A204.1 (cell line): Measurements from ENCODE around the gene SPATA46.

Source experiments
- FAIRE-seq: peaks from 2 replicates; lab custom pipeline; 2012; peaks lifted over from hg19 to GRCh38; lab: Jason Lieb, UNC

The SPATA46 gene

DNA sequence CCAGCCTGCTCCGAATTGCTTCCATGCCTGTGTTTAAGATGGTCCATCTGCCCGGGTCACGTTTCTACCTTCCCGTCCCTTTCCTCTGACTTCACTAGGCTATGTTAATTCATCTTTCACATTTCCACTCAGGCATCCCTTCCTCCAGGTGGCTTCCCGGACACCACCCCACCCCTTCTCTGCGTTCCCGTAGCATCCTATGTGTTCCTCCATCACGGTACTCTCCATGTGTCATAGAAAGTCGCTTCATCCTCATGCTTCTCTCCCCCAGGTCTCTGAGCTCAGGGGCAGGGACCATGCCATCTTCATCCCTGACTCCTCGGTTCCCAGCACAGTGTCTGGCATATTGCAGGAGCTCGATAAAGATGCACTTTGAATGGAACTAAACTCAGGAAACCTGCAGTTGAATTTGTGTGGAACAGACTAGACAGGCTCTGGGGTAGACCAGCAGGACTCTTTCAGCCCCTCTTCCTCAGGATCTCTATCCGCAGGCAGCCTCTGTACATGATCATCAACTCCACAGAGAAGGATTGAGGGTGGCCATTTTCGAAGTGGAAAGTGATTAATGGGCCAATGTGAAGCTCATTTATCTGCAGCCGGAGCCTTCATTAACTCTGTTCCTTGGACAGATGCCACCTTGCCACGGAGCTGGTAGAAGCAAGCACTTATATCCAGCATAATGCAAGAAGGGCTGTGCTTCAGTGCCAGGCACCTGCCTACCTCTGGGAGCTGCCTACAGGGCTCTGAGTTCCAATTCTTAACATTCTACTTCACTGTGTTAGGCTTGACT lies 13.9 kb upstream of the SPATA46 start:
- FAIRE-seq, result no peak

DNA sequence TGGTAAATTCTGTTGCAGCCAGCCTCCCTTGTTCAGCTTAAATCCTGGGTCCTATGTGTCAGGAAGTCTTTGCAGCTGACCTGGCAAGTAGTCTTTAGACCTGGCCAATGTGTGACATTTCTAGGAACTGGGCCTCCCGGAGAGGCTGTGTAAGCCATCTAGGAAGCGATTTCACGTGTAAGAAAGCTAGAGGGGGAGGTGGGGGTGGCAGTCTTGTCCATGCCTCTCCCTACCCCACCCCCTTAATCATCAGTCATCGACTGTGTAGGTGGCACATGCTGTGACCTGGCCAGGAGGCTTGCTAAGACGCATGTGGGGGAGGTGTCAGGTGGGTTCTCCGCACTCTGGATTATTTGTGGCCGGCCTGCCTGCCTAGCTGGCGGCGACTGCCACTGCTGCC lies 13.3 kb upstream of the SPATA46 start:
- FAIRE-seq, result no peak

DNA sequence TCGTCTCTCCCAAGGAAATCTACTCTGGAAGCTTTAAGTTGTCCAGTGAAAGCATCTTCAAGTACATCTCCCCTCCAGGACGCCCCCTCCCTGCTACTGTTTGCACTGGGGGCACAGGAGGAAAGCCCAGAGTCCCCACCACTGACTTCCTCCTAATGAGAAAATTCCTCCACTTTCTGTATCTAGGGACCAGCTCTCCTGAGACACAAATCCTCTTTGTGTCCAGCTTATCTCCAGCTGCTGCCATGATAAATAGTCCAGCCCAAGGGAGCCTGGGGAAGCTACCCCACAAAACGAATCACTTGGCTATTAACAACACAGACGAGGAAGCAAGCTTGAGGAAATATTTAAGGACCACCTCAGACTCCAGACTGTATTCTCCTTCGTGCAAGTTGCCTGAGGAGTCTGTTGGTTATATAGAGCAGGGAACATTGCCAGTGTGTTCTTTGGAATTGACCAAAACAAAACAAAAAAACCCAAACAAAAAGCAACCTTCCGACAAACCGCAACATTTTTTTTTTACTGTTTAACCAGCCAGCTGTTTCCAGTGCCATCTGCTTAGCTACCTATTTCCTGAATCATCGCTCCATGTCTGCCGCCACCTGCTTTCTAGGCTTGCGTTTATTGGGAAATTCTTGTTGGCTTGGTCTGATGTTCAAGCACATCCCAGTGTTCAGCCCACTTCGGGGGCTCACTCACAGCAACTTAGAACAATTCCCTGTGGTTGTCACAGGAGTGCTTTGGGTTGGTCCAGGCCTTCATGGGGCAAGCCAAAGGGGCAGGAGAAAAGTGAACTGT lies 12.6 kb upstream of the SPATA46 start:
- FAIRE-seq, result no peak

DNA sequence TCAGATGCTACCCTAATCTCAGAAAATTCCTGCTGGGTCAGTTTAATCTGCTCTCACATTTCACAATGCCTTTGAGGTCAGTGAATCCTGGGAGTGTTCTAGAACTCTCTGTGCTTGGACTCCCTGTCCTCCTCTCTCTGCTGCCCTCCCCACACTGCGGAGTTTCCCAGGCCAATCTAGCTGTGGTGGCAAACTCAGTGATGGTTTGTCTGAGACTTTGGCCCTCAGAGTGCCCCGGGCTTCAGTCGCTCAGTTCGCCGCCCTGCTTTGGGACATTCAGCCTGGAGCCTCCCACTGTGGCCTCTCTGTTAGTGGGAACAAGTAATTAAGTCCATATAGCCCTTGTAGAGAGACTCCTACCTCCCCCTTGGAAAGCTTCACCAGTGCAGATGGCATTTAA lies 12.0 kb upstream of the SPATA46 start:
- no peak for FAIRE-seq

DNA sequence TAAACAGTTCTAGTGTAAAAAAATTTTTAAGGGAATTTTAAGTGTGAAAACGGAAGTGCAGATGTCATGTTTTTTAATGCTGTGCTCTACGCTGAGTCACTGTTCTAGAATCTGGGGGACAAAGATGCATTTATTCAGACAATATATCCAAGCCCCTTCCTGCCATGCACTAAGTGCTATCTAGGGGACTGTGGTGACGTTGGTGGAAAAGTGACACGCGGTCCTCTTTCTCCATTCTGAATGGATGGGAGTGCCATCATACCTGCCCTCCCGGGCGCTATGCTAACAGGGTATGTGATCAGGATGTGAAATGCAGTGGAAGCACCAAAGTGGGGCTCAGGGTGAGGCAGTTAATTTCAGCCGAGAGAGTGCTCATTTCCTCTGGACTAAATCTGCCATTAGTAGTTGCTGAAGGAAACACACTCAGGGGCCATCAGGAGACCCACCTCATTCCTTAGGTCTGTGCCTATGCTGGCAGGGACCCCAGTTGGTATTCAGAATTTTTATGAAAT lies 11.5 kb upstream of the SPATA46 start:
- FAIRE-seq, result no peak

DNA sequence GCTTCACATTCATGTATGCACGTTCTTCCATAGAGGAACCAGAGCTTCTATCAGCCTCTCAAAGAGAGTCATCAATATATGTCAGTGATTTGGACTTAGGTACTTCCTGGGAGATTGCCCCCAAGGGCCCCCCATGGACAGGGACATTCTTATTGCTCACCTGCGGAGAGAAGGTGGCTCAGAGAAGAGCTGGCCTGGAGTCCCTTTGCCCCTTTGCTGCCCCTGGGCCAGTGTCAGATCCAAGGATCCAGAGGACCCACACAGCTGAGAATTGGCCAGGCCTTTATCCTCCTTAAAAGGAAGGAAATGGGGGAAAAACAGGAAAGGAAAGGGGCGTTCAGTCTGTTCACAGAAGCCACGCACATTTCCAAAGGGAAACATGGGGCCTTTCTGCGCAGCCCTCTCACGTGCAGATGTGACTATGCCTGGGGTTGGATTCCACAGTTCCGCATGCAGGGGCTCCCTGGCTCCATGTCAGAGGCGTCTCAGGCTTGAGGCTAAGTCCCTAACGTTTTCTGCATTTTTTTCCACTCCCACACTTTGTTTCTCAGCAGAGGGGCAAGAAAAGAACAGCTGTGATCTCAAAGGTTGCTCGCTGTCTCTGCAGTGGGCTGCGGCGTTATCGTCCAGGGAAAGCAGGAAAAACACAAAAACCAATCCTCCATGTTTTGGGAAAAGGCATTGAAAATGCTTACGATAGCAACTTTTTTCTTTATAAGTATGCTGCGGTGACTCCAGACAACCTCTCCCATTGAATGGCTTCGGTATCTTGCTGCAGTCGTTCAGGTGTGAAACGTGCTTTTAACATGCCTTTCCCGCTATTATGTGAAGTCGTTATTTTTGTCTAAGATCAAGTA lies 10.8 kb upstream of the SPATA46 start:
- FAIRE-seq, result no peak

DNA sequence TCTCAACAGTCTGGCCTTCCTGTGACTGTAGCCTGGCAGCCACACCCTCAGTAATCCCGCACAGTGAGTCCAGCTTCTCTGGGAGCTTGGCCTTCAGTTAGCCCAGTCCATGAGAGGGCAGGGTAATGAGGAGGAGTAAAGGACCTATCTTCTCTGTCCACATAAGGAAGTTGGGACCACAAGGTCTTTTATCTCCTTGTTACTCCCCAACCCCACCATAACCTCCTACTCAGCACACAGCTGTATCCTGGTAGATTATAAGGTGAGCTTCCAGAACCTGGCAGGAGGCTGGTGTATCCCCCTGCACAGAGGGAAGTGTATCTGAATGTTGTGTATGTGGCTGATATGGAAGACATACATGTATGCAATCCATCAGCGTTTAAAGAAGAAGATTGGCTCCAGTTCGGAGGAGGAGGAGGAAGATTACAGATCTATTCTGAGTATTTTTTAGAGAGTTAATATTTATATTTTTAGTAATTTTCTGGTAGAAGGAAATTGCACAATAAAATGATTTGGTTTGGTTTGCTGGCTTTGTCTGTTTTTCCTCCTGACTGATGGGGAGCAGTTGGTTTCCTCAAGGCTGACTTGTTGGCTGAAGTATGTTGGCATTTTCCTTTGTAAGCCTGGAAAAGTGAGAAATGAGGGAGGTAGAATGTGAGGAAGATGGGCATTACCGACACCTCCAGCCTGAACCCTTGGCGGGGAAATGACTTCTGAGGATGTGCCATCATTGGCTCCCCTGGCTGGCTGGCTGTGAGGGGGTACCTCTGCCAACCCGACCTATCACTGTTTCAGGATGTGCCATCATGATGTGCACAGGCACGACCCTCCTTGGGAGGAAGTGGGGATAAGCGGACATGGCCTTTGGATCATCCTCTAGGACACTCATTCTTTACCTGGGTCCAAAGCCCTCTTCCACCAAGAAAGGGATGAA lies 9.9 kb upstream of the SPATA46 start:
- no peak for FAIRE-seq

DNA sequence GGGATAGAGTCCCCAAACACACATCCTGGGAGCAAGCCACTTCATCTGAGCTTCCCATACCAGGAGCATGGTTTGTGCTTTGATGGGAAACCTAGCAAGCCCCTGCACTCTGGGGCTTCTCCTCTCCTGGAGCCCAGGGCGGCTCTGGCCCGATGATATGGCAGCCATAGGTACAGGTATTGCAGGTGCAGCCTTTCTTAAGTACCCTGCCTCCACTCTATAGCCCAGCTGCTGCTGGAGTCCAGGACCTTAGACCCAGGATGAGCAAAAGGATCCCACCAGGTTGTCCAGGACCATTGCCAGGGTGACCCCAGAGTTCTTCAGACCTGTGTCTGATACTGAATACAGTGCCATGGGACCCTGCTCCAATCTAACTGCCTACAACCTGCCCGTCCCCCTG lies 9.0 kb upstream of the SPATA46 start:
- FAIRE-seq, result no peak

DNA sequence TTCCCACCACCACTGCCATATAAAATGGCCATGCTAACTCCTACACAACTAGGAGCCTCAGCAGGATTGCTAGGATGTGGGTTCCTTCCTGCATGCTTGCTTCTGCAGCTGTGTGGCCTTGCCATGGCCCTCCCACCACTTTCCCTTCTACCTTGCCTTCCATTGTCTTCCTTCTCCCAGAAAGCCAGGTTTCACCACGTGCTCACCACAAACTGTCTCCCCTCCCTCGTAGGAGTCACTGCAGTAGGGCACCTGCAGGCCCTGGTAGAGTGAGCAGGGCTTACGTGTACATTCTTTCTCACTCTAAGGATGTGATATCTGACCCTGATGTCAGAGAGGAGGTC lies 8.6 kb upstream of the SPATA46 start:
- no peak for FAIRE-seq

DNA sequence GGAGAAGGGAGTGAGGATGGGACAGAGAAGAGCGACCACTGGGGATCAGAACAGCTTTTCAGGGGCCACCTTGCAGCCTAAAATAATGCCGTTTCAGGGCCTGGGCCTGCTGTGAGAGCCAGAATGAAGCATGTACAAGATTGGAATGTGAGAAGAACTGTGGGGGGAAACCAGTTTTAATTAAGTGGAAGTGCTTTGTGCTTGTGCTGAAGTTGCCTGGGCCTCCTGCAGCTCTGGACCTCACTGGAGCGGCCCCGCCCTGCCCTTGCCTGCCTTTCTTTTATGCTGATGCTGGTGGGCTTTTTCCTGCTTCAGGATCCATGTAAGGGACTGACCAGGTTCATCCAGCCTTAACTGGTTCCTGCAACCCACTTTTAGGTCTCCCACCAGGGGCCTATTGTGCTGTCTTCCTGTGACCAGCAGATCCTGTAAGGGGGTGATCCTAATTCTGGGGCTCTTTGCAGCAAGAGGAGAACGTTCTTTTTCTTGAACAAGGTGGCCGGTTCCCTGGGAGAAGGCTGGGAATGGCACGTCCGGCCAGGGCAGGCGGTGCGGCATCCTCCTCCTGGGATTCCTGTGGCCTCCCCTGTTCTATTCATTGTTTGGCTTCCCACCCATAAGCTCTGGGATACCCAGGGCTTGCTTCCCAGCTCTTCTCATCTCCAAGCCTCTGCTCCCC lies 8.1 kb upstream of the SPATA46 start:
- no peak for FAIRE-seq

DNA sequence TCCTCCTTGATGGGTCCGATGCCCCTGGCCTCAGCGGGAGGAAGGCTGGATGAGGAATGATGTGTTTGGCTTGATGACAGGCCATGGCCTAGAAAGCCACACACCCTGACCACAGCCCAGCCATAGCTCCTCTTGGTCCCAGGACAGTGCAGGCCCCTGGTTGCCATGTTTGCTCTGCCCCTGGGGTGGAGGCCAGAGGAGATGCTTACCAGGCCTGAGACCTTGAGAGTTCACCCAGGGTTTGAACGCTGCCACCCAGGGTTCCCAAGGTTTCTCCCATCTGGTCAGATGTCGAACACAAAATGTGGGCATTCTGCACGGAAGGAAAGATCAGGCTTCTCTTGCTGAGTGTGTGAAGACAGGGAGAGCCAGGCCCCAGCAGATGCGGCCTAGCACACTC lies 7.5 kb upstream of the SPATA46 start:
- FAIRE-seq, result no peak

DNA sequence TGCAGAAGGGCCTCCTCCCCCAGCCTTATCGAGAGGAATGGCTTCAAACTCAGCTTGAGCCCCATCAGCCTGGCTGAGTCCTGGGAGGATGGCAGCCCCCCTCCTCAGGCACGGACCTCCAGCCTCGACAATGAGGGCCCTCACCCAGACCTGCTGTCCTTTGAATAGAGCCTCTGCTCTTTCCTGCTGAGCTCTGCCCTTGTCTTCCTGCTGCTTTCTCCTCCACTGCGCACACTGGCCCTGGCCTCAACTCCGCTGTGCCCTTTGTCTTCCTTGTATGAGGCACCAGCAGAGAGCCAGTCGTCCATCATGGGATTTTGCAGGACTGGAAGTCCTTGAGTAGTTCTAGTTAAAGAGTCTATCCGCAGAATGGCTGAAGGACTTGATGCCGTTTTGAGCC lies 6.9 kb upstream of the SPATA46 start:
- FAIRE-seq, result no peak

DNA sequence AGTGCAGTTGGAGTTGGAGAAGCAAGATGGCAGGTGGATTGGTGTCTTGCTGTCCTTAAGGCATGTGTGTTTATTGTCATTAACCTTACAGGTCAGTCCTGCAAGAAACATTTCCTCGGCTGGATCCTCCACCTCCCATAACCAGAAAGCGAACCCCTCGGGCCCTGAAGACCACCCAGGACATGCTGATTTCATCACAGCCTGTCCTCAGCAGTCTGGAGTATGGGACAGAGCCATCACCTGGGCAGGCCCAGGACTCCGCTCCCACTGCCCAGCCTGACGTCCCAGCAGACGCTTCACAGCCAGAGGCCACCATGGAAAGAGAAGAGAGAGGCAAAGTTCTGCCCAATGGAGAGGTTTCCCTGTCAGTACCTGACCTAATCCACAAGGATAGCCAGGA lies 6.4 kb upstream of the SPATA46 start:
- no peak for FAIRE-seq

DNA sequence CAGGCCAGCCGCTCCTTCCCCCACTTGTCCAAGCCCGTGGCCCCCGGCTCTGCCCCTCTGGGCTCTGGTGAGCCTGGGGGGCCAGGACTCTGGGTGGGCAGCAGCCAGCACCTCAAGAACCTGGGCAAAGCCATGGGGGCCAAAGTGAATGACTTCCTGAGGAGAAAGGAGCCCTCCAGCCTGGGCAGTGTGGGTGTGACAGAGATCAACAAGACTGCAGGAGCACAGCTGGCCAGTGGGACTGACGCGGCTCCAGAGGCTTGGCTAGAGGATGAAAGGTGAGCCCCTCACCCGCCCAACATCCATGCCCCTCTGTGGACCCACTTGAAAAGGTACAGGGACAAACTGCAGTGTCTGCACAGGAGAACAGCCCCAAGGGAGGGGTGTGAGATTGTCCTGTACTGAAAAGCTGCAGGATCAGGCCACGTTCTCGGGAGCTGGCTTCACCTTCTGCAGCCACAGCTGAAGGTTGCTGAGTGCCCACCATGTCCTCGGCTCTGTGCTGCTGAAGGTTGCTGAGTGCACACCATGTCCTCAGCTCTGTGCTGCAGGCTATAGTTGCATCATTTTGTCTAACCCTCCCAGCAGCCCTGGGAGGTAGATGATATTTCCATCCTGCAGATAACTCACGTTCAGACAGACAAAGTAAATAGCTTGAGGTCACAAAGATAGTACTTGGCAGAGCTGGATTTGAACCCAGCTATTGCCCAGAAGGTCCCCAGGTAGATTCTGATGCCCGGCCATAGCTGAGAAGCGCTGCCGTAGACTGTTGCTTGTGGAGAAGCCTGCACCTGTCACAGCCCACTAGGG lies 5.5 kb upstream of the SPATA46 start:
- no peak for FAIRE-seq

DNA sequence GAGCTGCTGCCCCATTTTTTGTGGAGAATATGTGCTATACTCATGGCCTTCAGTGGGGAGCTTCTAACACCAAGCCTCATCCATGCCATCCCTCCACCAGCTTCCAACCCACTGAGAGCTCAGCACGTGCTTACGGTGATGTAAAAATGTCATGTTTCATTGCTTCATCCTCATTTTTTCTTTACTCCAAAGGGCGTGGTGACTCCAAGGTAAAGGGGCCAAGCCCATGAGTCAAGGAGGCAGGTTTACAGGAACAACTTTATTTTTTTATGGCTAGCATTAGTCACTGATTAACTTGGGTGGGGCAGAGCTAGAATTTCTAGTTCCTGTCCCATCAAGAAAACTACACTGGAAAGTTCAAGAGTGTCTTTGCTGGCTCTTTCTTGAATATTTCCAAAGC lies 4.7 kb upstream of the SPATA46 start, which contains the start of gene C1orf226:
TSS of gene C1orf226 (plus strand) at position 346 of the 400 bp plus-strand sequence. CDS start 174 bp downstream, outside the sequence.
- no peak for FAIRE-seq

DNA sequence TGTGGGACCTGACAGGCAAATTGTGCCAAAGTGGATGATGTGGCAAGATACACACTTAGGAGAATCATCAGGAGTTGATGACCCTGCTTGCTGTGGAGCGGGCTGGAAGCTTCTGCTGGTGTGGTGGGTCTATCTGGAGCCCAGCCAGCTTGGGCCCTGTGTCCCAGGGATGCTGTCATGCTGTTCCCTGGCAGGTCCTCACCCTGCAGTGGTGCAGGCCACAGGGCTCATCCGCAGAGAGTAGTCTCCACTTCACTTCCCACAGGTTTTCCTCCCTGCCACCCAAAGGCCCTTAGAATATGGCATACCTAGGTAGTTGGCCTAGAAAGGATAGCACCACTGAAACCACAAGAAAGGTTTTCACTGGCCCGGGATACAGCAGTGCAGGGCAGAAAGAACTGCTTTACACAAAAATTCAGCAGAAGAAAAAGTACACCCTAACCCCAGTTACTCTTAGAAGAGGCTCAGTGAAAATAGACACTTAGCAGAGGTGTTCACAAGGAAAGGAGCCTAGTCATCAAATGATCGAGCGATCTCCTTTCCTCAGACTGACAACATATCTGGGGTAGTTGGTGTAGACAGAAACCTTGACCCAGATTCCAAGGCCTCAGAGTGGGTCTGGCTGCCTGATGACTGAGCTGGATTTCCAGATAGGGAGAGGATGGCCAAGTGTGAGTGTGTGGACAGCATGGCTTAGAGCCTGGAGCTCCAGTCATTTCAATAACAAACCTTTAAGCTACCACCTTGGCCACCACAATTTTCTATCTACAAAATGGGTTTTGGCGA lies 3.6 kb upstream of the SPATA46 start:
- no peak for FAIRE-seq

DNA sequence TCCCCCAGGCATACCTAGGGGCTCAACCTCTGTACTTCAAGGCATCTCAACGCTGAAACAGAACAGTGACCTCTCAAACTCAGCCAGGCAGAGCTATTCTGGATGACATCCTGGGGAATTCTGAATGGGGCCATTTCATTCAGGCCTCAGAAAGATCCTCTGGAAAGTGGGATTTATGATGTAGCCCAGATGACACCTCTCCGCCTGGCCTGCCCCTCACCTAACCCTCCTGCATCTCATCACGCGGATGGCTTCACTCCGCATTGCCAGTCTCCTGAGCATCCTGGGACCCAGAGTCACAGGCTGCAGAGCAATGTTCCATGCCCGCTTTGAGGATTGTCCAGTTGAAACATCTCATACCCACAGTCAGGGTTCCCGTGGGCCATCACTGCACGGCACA lies 1.2 kb downstream of the SPATA46 start:
- FAIRE-seq, result no peak

DNA sequence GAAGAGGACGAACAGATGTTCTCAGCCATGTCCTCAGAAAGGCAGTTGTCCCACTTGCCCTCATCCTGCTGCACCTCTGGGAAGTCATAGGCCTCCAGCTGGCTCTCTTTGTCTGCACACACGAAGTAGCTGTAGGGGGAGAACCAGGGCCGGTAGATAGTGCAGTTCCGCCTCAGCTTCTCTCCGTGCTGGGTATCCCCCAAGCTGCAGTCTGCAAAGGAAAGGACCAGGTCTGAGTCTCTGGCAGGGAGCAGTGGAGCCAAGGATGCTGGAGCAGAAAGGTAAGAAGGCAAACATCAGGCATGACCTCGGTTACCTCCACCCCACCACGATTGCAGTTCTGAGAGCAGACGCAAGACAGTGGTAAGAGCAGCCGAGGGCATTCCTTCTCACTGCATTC lies 2.2 kb downstream of the SPATA46 start:
- FAIRE-seq, result no peak
